Measurements from ENCODE around the gene GSAP. TPM values are rescaled to one million over a fixed set of nuclear protein-coding genes. Genes with fewer than 3 reads are reported as not detected.

The GSAP gene
- total RNA-seq, 1 experiment from 2014 or later: 2.0 TPM

GRCh38 chr7:77290425-77290824 lies 125.7 kb downstream of the GSAP start:
- Mint-ChIP-seq H3K27ac (no peak overlapping the region), H3K9me3 (peaks cover 15% of the 10 kb centered on the region), H3K27me3 (ENCODE audit: low read depth) (peaks cover 3% of the 10 kb centered on the region), H3K36me3 (no peaks in the 10 kb centered on the region), H3K4me3 (no peak overlapping the region), H3K4me1 (no peaks in the 10 kb centered on the region)
- ChIA-PET POLR2A (no interaction called here), CTCF (interaction anchor here (1.1 kb wide), 1 partner anchor 43 kb away, joined by 4 read pairs; no protein-coding TSS in a partner anchor)
- no peak for DNase-seq (ENCODE audit: low spot score)
- no peak for ATAC-seq
- TF ChIP-seq PRRX2 (CRISPR knock-in tag; IDR thresholded peaks at IDR 0.05) (no peak), NFYB (CRISPR knock-in tag; conservative IDR thresholded peaks at IDR 0.05; ENCODE audit: low read depth) (no peak), JUN (CRISPR knock-in tag; IDR thresholded peaks at IDR 0.05) (no peak), FOXP1 (CRISPR knock-in tag; IDR thresholded peaks at IDR 0.05; ENCODE audit: borderline replicate concordance) (no peak), PRDM15 (CRISPR knock-in tag; IDR thresholded peaks at IDR 0.05) (no peak), ZNF532 (CRISPR knock-in tag; IDR thresholded peaks at IDR 0.05; ENCODE audit: borderline replicate concordance) (no peak), E2F1 (CRISPR knock-in tag; IDR thresholded peaks at IDR 0.05) (no peak), ZNF416 (CRISPR knock-in tag; IDR thresholded peaks at IDR 0.05) (no peak), NR1H2 (CRISPR knock-in tag; IDR thresholded peaks at IDR 0.05) (no peak)

GRCh38 chr7:77289387-77289786 lies 126.8 kb downstream of the GSAP start:
- Mint-ChIP-seq H3K27me3 (ENCODE audit: low read depth) (peaks cover 3% of the 10 kb centered on the region), H3K27ac (no peak overlapping the region), H3K4me1 (no peaks in the 10 kb centered on the region), H3K36me3 (no peaks in the 10 kb centered on the region), H3K9me3 (peaks cover 15% of the 10 kb centered on the region), H3K4me3 (no peak overlapping the region)
- ChIA-PET CTCF (no interaction called here), POLR2A (interaction anchor here (0.9 kb wide), 1 partner anchor 38 kb away, joined by 4 read pairs; no protein-coding TSS in a partner anchor)
- ATAC-seq (no peak), DNase-seq (ENCODE audit: low spot score) (no peak)
- no peak for TF ChIP-seq AFF4 (CRISPR knock-in tag; IDR thresholded peaks at IDR 0.05; ENCODE audit: borderline replicate concordance)
- TF ChIP-seq IRF1 (CRISPR knock-in tag; IDR thresholded peaks at IDR 0.05): no peak
- no peak for TF ChIP-seq ELF4 (CRISPR knock-in tag; IDR thresholded peaks at IDR 0.05; ENCODE audit: low read depth)
- TF ChIP-seq HMGA2 (CRISPR knock-in tag; IDR thresholded peaks at IDR 0.05): no peak
- no peak for TF ChIP-seq SP1 (CRISPR knock-in tag; conservative IDR thresholded peaks at IDR 0.05)
- TF ChIP-seq ZSCAN18 (CRISPR knock-in tag; IDR thresholded peaks at IDR 0.05): no peak
- TF ChIP-seq NR1H2 (CRISPR knock-in tag; IDR thresholded peaks at IDR 0.05): no peak
- TF ChIP-seq ZNF416 (CRISPR knock-in tag; IDR thresholded peaks at IDR 0.05): no peak
- no peak for TF ChIP-seq RELA (CRISPR knock-in tag; IDR thresholded peaks at IDR 0.05; ENCODE audit: borderline replicate concordance)
- TF ChIP-seq ESRRA (CRISPR knock-in tag; IDR thresholded peaks at IDR 0.05; ENCODE audit: borderline replicate concordance): no peak
- no peak for TF ChIP-seq PREB (CRISPR knock-in tag; IDR thresholded peaks at IDR 0.05; ENCODE audit: borderline replicate concordance)
